Measurements from ENCODE around the gene SEZ6.

DNA sequence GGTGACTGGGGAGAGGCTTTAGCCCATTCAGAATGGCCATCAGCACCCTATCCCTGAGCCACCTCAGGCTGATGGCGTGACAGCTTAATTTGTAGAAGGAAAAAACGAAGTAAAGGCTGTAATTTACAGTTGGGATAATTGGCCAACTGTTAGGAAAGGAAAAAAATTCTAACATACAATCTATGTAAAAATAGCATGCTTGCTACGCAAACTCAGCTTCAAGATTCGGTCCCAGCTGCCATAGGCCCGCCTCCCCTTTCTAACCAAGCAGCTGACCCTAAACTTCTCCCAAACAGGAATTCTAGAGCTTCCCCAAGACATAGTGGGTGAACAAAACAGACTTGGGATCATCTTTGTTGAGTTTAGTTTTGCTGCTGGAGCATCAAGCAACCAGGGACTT, 4.9 kb downstream of the SEZ6 start:
- TF ChIP-seq CTCF (conservative IDR thresholded peaks at IDR 0.05; ENCODE audit: low read depth, low read length) (no peak), EZH2 (IDR thresholded peaks at IDR 0.05; ENCODE audit: borderline replicate concordance, low read depth, low read length, poor library complexity, severe bottlenecking) (no peak)
